Measurements from ENCODE around the gene RAB11FIP3.

The RAB11FIP3 gene

DNA sequence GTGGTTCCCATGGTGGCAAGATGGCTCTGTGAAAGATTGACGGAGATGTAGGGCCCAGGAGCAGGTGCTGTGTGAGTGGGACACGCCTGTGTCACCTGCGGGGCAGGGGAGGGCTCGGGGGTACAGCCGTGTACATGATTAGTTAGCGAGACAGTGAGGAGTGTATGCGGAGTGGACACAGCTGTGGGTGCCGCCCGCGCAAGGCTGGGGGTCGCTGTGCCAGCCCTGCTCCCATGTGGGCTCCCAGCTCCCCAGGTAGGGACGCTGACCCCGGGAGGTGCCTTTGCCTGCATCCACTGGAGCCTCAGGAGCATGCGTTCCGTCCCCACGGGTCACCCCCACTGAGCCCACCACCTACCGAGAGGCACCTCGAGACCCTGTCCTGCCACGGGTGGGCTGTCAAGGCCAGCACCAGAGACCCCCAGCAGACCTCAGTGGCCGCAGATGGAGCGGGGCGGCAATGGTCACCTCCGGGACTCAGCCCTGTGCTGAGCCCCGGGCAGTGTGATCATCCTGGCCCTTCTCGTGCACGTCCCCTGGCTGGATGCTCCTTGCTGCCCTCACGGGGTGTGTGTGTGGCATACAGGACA, 109.5 kb downstream of the RAB11FIP3 start:
- no peak for DNase-seq

GRCh38 chr16:535446-536405, 110.3 kb downstream of the RAB11FIP3 start:
- DNase-seq = no peak

DNA sequence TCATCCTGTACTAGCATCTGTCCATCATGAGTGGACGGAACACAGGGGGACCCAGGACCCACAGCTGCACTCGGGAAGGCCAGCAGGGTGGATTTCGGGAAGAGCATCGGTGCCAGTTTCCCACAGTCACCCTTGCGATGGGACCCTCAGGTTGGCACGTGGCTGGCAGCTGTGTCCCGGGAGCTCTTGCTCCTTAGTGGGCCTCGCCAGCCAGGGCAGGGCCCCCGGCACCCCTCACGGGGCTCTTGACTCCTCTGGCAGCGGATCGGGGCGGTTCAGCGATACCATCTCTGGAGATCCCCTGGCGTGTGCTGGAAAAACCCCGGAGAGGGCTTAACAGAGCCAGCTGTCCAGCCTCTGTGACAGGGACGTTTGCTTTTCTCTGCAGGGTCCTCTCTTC, 111.3 kb downstream of the RAB11FIP3 start:
- no peak for DNase-seq

DNA sequence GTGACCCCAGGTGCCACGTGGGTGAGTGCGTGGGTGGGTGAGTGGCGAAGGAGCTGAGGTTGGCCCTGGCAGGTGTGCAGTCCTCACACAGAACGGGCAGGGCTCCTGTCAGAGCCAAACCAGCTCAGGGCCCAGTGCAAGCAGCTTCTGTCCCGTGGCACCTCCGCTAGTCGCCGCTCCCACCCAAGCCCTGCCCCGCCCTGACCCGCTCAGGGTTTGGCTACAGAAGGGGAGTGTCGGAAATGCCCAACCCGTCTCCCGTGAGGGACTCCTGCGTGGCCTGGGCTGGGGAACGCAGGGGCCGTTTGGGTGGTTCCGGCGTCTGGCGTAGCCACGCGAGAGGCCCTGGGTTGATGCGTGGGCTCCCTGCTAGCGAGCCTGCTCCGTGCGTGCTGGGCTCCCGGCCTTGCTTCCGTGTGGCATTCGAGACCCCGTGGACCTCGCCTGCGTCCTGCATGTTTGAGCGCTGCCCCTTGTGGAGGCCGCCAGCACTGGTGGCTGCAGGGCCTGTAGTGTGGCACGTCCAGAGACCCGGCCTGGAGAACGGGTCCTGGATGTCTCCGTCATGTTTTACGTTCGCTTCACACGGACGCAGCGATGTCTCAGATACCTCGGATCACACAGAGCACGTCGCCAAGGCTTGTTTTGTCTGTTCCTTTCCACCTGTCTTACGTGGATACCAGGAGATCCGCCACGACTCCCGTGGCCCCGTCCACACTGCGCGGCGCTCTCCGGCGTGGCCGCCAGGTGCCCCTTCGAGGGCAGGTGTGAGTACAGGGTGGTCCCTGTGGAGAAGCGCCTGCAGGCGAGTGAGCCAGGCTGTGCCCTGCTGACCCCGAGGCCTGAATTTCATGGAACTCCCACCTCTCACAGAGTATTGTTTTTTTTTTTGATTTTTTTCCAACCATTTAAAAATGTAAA, 112.2 kb downstream of the RAB11FIP3 start:
- DNase-seq = no peak

DNA sequence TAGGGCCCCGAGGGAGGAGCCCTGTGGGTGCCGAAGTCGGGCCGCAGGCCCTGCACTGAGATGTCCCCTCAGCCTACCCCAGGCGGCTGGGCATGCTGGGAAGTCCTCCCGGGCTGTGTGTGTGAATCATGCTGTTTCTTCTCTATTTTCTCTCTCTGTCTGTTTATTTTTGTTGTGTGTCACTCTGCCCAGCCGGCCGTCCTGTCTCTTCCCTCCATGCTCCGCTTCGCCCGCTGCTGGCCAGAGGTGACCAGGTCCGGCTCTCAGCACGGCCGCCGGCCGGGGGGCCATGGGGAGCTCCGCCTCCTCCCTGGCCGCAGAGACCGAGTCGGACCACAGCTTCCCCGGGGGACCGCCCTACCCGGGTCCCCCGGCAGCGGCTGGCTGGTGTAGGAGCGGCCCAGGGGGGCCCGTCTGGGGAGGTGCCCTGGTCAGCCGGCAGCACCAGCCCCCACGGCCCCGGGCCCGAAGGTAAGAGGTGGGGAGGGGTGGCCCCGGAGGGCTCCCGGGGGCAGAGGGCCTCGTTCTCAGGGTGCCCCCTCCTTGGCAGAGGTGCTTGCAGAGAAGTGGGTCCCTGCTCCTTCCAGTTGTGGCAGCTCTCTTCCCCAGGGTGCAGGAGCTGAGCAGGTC, 114.6 kb downstream of the RAB11FIP3 start:
- no peak for DNase-seq

DNA sequence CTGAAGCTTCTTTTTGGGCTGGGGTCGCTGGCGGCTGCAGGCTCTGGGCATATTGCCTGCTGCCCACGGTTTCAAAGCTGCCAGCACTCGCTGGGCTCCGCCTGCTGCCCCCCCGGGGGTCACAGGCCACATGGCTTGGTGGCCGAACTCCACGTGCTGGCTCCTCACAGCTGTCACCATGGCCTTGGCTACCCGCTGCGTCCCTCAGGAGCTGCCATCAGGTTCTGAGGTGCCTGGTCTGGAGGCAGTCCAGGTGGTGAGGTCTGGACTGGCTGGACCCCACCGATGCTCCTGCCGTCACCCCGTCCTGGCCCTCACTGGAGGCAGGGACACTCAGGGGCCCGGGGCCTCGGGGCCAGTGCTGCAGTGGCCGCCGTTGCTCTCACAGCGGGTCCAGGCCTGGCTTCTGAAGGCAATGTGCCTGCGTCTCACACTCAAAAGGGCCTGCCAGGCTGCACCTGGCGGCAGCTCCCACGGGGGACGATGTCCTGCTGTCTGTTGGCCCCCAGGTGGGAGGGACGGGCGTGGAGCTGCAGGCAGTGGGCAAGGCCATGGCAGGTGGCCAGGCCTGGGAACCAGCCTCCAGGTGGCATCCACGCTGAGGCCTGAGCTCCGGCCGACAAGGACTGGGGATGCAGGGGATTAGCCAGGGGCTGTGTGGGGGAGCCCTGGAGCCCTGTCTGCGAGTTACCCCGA, 115.3 kb downstream of the RAB11FIP3 start:
- DNase-seq = no peak

DNA sequence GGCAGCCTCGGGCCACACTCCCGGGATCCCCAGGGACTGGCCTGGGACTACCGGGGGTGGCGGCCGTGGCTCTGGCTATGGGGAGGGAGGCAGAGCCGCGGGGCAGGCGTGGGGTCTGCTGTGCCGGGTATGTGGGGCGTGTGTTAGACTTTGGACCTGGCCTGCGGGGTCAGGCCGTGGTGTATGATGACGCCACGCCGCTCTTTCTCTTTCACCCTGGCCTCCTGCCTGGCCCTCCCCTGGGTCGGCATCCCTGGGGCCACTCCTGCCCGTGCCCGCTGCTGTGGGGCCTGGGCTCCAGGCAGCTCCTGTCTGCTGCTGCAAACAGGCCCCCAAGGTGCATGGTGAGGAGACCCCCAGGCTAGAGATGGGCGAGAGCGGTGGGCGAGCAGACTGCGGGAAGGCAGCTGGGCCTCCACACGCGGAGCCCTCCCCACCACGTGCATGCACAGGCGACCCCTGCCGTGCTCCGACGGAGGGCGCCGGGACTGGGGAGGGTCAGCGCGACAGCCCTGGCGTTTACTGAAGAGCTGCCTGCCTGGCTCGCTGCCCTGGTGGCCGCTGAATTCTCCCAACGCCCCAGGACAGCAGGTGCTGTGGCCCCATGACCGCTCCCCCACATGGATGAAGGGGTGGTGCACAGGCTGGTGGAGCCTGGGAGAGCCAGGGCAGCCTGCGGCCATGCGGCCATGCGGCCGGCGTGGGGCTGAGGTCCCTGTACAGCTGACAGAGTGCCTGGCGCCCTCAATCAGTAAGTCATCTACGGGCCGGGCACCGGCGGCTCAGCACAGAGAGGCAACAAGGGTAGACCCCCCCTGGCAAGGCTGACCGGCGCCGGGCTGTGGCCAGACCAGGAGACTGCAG, 118.1 kb downstream of the RAB11FIP3 start:
- no peak for DNase-seq

DNA sequence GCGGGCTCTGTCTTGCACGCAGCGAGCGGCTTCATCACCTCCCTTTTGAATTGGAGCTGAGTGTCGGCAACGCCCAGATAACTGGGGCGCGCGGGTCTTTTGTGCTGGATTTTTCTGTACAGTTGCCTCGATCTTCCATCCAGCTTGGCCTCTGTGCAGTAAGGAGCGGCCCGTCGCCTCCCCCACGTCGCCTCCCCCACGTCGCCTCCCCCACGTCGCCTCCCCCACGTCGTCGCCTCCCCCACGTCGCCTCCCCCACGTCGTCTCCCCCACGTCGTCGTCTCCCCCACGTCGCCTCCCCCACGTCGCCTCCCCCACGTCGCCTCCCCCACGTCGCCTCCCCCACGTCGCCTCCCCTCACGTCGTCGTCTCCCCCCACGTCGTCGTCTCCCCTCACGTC, 119.1 kb downstream of the RAB11FIP3 start:
- no peak for DNase-seq

GRCh38 chr16:546909-547770, 121.7 kb downstream of the RAB11FIP3 start:
- peak in 1 of 4 experiments; percentile 38 for DNase-seq

DNA sequence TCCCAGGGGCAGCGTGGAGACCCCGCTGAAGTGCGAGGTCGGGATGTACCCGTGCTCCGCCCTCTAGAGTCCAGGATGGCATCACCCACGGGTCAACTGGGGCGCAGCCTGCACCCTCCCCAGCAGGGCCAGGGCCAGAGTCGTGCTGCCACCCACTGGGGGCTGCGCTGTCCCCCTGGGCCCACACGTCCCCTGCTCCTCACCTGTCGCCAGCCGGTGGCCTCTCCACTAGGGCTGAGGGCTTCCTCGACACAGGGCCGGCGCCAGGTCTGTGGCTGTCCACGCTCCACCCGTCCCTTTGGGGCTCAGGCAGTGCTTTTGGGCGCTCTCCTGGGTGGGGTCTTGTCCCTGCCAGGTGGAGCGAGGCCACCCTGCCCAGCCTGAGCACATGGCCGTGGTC, 123.1 kb downstream of the RAB11FIP3 start:
- no peak for DNase-seq

DNA sequence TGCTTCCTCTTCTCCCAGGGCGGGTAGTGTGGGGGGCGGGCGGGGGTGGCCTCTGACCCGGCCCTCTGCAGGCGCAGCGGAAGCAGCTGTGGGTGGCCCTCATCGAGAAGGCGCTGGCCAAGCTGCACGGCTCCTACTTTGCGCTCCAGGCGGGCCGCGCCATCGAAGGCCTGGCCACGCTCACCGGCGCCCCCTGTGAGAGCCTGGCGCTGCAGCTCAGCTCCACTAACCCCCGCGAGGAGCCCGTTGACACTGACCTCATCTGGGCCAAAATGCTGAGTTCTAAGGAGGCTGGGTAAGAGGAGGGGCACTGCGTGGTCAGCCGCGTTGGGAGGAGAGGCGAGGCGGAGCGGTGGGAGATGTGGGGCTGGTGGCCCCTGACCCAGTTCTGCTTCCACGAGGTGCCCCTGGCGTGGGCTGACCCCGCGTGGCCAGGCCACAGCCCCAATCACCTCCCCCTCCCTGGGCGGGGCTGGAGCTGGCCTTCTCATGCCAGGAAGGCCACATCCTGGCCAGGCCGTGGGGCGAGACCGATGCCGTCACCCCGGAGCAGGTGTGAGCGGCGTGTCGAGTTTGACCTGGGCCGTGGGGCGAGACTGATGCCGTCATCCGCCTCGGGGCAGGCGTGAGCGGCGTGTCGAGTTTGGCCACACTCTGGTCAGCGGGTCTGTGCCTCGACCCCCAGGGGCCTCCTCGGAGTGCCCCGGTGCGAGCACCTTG, 124.3 kb downstream of the RAB11FIP3 start:
- DNase-seq = no peak

- DNase-seq = no peak
These were observed 125.8 kb downstream of the RAB11FIP3 start for GRCh38 chr16:551210-551609.

GRCh38 chr16:552171-552570, 126.7 kb downstream of the RAB11FIP3 start:
- DNase-seq = no peak

- DNase-seq = no peak
These were observed 128.3 kb downstream of the RAB11FIP3 start for GRCh38 chr16:553601-554296.

DNA sequence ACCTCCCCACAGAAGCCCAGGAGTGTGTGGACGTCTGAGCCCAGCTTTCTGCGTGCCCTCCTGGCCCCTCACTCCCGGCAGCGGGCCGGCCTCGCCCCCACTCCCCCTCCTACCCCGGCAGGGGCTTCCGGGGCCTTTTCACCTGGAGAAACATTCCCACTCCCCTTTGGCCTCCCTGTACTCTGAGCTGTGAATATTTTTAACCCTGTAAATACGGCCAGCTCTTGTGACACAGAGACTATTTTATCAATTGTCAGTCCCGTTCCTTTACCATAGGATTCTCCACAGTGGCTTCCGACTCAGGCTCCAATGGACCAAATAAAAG, 128.8 kb downstream of the RAB11FIP3 start:
- no peak for DNase-seq

DNA sequence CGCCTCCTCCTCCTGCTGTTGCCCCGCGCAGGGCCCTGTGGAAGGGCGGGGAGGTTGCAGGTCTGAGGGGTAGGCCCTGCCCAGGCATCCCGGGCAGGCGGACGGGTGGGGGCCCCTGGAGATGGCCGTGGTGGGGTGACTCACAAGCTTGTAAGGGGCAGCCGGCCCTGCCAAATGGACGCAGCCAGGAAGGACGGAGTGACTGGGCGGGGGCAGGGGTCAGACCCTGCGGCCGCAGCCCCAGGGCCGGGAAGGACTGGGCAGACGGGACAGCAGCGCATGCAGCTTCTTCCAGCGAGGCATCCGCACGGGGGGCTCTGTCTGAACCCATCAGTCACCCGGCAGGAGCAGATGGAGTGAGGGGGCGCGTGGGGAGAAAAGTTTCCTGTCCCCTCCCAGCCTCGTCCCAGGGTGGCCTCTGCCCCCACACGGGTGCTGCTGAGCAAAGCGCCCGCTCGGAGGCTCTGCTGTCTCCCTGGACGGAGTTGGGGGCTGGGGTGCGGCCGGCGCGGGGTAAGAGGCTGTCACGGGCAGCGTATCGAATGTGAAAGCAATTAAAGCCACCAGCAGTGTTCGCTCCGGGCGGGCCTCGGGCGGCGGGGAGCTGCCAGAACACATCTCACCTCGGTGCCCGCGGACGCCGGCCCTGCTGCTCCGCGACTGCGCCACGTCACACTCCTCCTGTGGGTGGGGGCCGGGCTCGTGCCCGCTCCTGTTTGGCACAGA, 129.4 kb downstream of the RAB11FIP3 start:
- no peak for DNase-seq

- DNase-seq = no peak
These were observed 130.4 kb downstream of the RAB11FIP3 start for GRCh38 chr16:555528-556473.
